WTC11 (cell line): ENCODE measurements around the gene MTREX. TPM values are rescaled to one million over a fixed set of nuclear protein-coding genes. Genes with fewer than 3 reads are reported as not detected.

Experiments used
- ATAC-seq: fragments of 200-7000 bp; cut with Tn5 transposase; 2 replicates; pipeline ENCODE4 v1.10.0; 2021; ENCODE audit warnings: mild to moderate bottlenecking, moderate library complexity
- CTCF ChIA-PET: fragments of 300-600 bp; sonication (Branson Sonifier 250); formaldehyde crosslinking; loops from one replicate; lab custom pipeline; 2021; ENCODE audit warnings: antibody characterized with exemption; lab: Charles Lee
- POLR2A ChIA-PET: fragments of 350-600 bp; sonication (Branson Sonifier 250); formaldehyde crosslinking; loops from one replicate; lab custom pipeline; 2021; ENCODE audit warnings: antibody characterized with exemption; lab: Charles Lee
- DNase-seq: peaks from one replicate; pipeline ENCODE4 v3.0.0; 2021; ENCODE audit warnings: low spot score
- H3K27ac Mint-ChIP-seq: 2 replicates; pipeline ENCODE4 v1.8.0; 2021; ENCODE audit warnings: mixed read lengths
- H3K27me3 Mint-ChIP-seq: 2 replicates; pipeline ENCODE4 v1.8.0; 2021; ENCODE audit warnings: low read depth, mild to moderate bottlenecking, moderate library complexity, mixed read lengths
- H3K36me3 Mint-ChIP-seq: 2 replicates; pipeline ENCODE4 v1.8.0; 2021; ENCODE audit warnings: mixed read lengths
- H3K4me1 Mint-ChIP-seq: 2 replicates; pipeline ENCODE4 v1.8.0; 2022; ENCODE audit warnings: mixed read lengths
- H3K4me3 Mint-ChIP-seq: 2 replicates; pipeline ENCODE4 v1.8.0; 2021; ENCODE audit warnings: mild to moderate bottlenecking, moderate library complexity, mixed read lengths
- H3K9me3 Mint-ChIP-seq: 2 replicates; pipeline ENCODE4 v1.8.0; 2021; ENCODE audit warnings: mixed read lengths
- CBFB ChIP-seq: sonication (generic); formaldehyde crosslinking; IDR thresholded peaks from 2 replicates; pipeline ENCODE4 v1.8.1; 2022; ENCODE audit warnings: mild to moderate bottlenecking, low read depth, missing genetic modification reagents
- CREB1 ChIP-seq: sonication (generic); formaldehyde crosslinking; IDR thresholded peaks from 2 replicates; pipeline ENCODE4 v1.8.0; 2023; ENCODE audit warnings: mild to moderate bottlenecking, missing genetic modification reagents
- ETV6 ChIP-seq: sonication (generic); formaldehyde crosslinking; IDR thresholded peaks from 2 replicates; pipeline ENCODE4 v1.8.1; 2022; ENCODE audit warnings: mild to moderate bottlenecking, missing genetic modification reagents
- FOXJ3 ChIP-seq: sonication (generic); formaldehyde crosslinking; IDR thresholded peaks from 2 replicates; pipeline ENCODE4 v1.9.0; 2021; ENCODE audit warnings: missing genetic modification reagents, mild to moderate bottlenecking, borderline replicate concordance
- FOXP1 ChIP-seq: sonication (generic); formaldehyde crosslinking; IDR thresholded peaks from 2 replicates; pipeline ENCODE4 v1.8.0; 2022; ENCODE audit warnings: missing genetic modification reagents, mild to moderate bottlenecking, moderate library complexity, borderline replicate concordance
- HMGXB4 ChIP-seq: sonication (generic); formaldehyde crosslinking; IDR thresholded peaks from 2 replicates; pipeline ENCODE4 v1.8.1; 2023; ENCODE audit warnings: mild to moderate bottlenecking, moderate library complexity, missing genetic modification reagents
- KAT7 ChIP-seq: sonication (generic); formaldehyde crosslinking; IDR thresholded peaks from 2 replicates; pipeline ENCODE4 v1.8.1; 2023; ENCODE audit warnings: missing genetic modification reagents, mild to moderate bottlenecking, borderline replicate concordance
- MAX ChIP-seq: sonication (generic); formaldehyde crosslinking; IDR thresholded peaks from 2 replicates; pipeline ENCODE4 v1.8.0; 2022; ENCODE audit warnings: mild to moderate bottlenecking, missing genetic modification reagents
- MLX ChIP-seq: sonication (generic); formaldehyde crosslinking; IDR thresholded peaks from 2 replicates; pipeline ENCODE4 v1.8.1; 2023; ENCODE audit warnings: mild to moderate bottlenecking, missing genetic modification reagents, moderate library complexity
- MXD4 ChIP-seq: fragments of 250-450 bp; sonication (Bioruptor Pico); IDR thresholded peaks from 2 replicates; pipeline ENCODE4 v1.8.0; 2021; ENCODE audit warnings: mild to moderate bottlenecking, moderate library complexity, borderline replicate concordance
- NR3C1 ChIP-seq: sonication (generic); formaldehyde crosslinking; conservative IDR thresholded peaks from 2 replicates; pipeline ENCODE4 v1.8.1; 2023; ENCODE audit warnings: low read depth, mild to moderate bottlenecking, missing genetic modification reagents
- PRDM15 ChIP-seq: sonication (generic); formaldehyde crosslinking; IDR thresholded peaks from 2 replicates; pipeline ENCODE4 v1.8.0; 2022; ENCODE audit warnings: missing genetic modification reagents
- SOX15 ChIP-seq: fragments of 250-450 bp; sonication (Bioruptor Pico); IDR thresholded peaks from 2 replicates; pipeline ENCODE4 v1.9.0; 2021; ENCODE audit warnings: mild to moderate bottlenecking
- TEAD1 ChIP-seq: sonication (generic); formaldehyde crosslinking; IDR thresholded peaks from 2 replicates; pipeline ENCODE4 v1.8.0; 2022; ENCODE audit warnings: mild to moderate bottlenecking, missing genetic modification reagents
- ZBTB43 ChIP-seq: sonication (generic); formaldehyde crosslinking; IDR thresholded peaks from 2 replicates; pipeline ENCODE4 v1.8.1; 2023; ENCODE audit warnings: mild to moderate bottlenecking, missing genetic modification reagents
- ZNF138 ChIP-seq: sonication (generic); formaldehyde crosslinking; conservative IDR thresholded peaks from 2 replicates; pipeline ENCODE4 v1.8.1; 2022; ENCODE audit warnings: mild to moderate bottlenecking, moderate library complexity, missing genetic modification reagents
- ZNF416 ChIP-seq: fragments of 250-450 bp; sonication (Bioruptor Pico); IDR thresholded peaks from 2 replicates; pipeline ENCODE4 v1.9.0; 2021; ENCODE audit warnings: mild to moderate bottlenecking, inconsistent platforms
- total RNA-seq: library from RNA; stranded (reverse); gene quantifications from 3 replicates; pipeline ENCODE4 v1.2.3, GENCODE V29; 2021

Gene MTREX
- total RNA-seq, 1 experiment from 2014 or later, result 110 TPM

- no peak overlapping the region for H3K27ac Mint-ChIP-seq
Measured at GRCh38 chr5:55286411-55286933, 21.3 kb upstream of the MTREX start.

GRCh38 chr5:55289808-55290207 lies 18.0 kb upstream of the MTREX start:
- TF ChIP-seq HMGXB4 (CRISPR knock-in tag) (no peak), MLX (CRISPR knock-in tag) (no peak), ETV6 (CRISPR knock-in tag) (no peak), TEAD1 (CRISPR knock-in tag) (no peak), CBFB (no peak)
- TF ChIP-seq, all 79 proteins: peak for 0
- ChIA-PET CTCF (interaction anchor here (0.6 kb wide), 1 partner anchor 21 kb away, joined by 4 read pairs; no protein-coding TSS in a partner anchor), POLR2A (no interaction called here)
- no peaks in the 10 kb centered on the region for H3K27me3 Mint-ChIP-seq
- H3K4me1 Mint-ChIP-seq, result no peaks in the 10 kb centered on the region
- no peak overlapping the region for H3K4me3 Mint-ChIP-seq
- ATAC-seq (no peak), DNase-seq (no peak)
- peaks cover 3% of the 10 kb centered on the region; the same call in 1 of the 2 replicates for H3K9me3 Mint-ChIP-seq
- peaks cover 57% of the 10 kb centered on the region for H3K36me3 Mint-ChIP-seq
- no peak overlapping the region for H3K27ac Mint-ChIP-seq

More at GRCh38 chr5:55286411-55286933, 21.3 kb upstream of the MTREX start:
- Mint-ChIP-seq H3K9me3 (no peaks in the 10 kb centered on the region), H3K4me3 (no peak overlapping the region), H3K36me3 (peaks cover 51% of the 10 kb centered on the region), H3K4me1 (no peaks in the 10 kb centered on the region), H3K27me3 (no peaks in the 10 kb centered on the region)
- ChIA-PET CTCF (no interaction called here), POLR2A (interaction anchor here (0.6 kb wide), 1 partner anchor 43 kb away, joined by 3 read pairs; no protein-coding TSS in a partner anchor)
- ATAC-seq (no peak), DNase-seq (no peak)
- TF ChIP-seq ETV6 (CRISPR knock-in tag), result no peak

- no peak for ATAC-seq
- H3K9me3 Mint-ChIP-seq, result peaks cover 12% of the 10 kb centered on the region
- H3K4me1 Mint-ChIP-seq, result no peaks in the 10 kb centered on the region
- no peak for DNase-seq
- POLR2A ChIA-PET, result no interaction called here
- no peak for TF ChIP-seq PRDM15 (CRISPR knock-in tag)
- H3K27ac Mint-ChIP-seq, result no peak overlapping the region
- H3K27me3 Mint-ChIP-seq, result no peaks in the 10 kb centered on the region
- H3K36me3 Mint-ChIP-seq, result peaks cover 56% of the 10 kb centered on the region
- CTCF ChIA-PET, result no interaction called here
- H3K4me3 Mint-ChIP-seq, result no peak overlapping the region
Measured at GRCh38 chr5:55290991-55291390, 16.8 kb upstream of the MTREX start.

GRCh38 chr5:55294935-55295334 lies 12.9 kb upstream of the MTREX start:
- no peak overlapping the region for H3K4me3 Mint-ChIP-seq
- POLR2A ChIA-PET, result no interaction called here
- TF ChIP-seq ZNF138, result no peak
- TF ChIP-seq SOX15 (CRISPR knock-in tag), result no peak
- TF ChIP-seq MAX, result no peak
- TF ChIP-seq KAT7 (CRISPR knock-in tag), result no peak
- TF ChIP-seq FOXJ3 (CRISPR knock-in tag), result no peak
- no peak for TF ChIP-seq NR3C1 (CRISPR knock-in tag)
- TF ChIP-seq PRDM15 (CRISPR knock-in tag), result no peak
- TF ChIP-seq FOXP1 (CRISPR knock-in tag), result no peak
- TF ChIP-seq CREB1, result no peak
- TF ChIP-seq MXD4, result no peak
- no peak for TF ChIP-seq ZBTB43 (CRISPR knock-in tag)
- no peak for TF ChIP-seq ZNF416 (CRISPR knock-in tag)

More at GRCh38 chr5:55294935-55295334, 12.9 kb upstream of the MTREX start:
- Mint-ChIP-seq H3K27me3 (no peaks in the 10 kb centered on the region), H3K27ac (no peak overlapping the region), H3K4me1 (no peaks in the 10 kb centered on the region), H3K36me3 (peaks cover 56% of the 10 kb centered on the region), H3K9me3 (peaks cover 12% of the 10 kb centered on the region)
- ATAC-seq (no peak), DNase-seq (no peak)
- CTCF ChIA-PET, result no interaction called here
